ENCODE data around the gene PTPRB. TPM values are rescaled to one million over a fixed set of nuclear protein-coding genes. Genes with fewer than 3 reads are reported as not detected.

PTPRB gene
- total and polyA plus RNA-seq, 5 donors from 2014 or later, result not detected

- no peaks in the 10 kb centered on the region for H3K27me3 Mint-ChIP-seq
Observed at GRCh38 chr12:70652451-70652850, 15.2 kb upstream of the PTPRB start.

GRCh38 chr12:70648831-70649230, 11.6 kb upstream of the PTPRB start:
- no peak for ATAC-seq (ENCODE audit: low read depth in 2 of 2)
- DNase-seq, result no peak
- Mint-ChIP-seq H3K4me1 (peaks cover 0 to 13% (median 3%) of the 10 kb centered on the region in 4 donors), H3K36me3 (no peaks in the 10 kb centered on the region), H3K4me3 (no peak overlapping the region), H3K27me3 (peaks cover 4% of the 10 kb centered on the region), H3K27ac (no peak overlapping the region), H3K9me3 (peaks cover 0 to 2% (median 0%) of the 10 kb centered on the region in 7 donors)
- no peak overlapping the region for H3K27ac ChIP-seq (ENCODE audit: insufficient read depth, low read length, poor library complexity, severe bottlenecking)
- H3K4me1 ChIP-seq (ENCODE audit: control insufficient read depth, insufficient read depth, low read length, poor library complexity, severe bottlenecking), result no peaks in the 10 kb centered on the region
- no peaks in the 10 kb centered on the region for H3K9me3 ChIP-seq (ENCODE audit: control insufficient read depth in 2 of 2, low read length in 2 of 2)
- no peak overlapping the region for H3K4me3 ChIP-seq (ENCODE audit: low read depth, low read length)
- H3K36me3 ChIP-seq (ENCODE audit: control insufficient read depth, insufficient read depth, low read length), result no peaks in the 10 kb centered on the region
- no peaks in the 10 kb centered on the region for H3K27me3 ChIP-seq (ENCODE audit: control insufficient read depth, insufficient read depth, low read length)

More at GRCh38 chr12:70652451-70652850, 15.2 kb upstream of the PTPRB start:
- no peak overlapping the region for H3K4me3 Mint-ChIP-seq
- Histone ChIP-seq H3K27ac (ENCODE audit: insufficient read depth, low read length, poor library complexity, severe bottlenecking) (no peak overlapping the region), H3K36me3 (ENCODE audit: control insufficient read depth, insufficient read depth, low read length) (no peaks in the 10 kb centered on the region), H3K4me3 (ENCODE audit: low read depth, low read length) (no peak overlapping the region), H3K27me3 (ENCODE audit: control insufficient read depth, insufficient read depth, low read length) (no peaks in the 10 kb centered on the region), H3K9me3 (ENCODE audit: control insufficient read depth in 2 of 2, low read length in 2 of 2) (no peaks in the 10 kb centered on the region), H3K4me1 (ENCODE audit: control insufficient read depth, insufficient read depth, low read length, poor library complexity, severe bottlenecking) (no peaks in the 10 kb centered on the region)
- H3K27ac Mint-ChIP-seq, result no peak overlapping the region
- peaks cover 0 to 2% (median 0%) of the 10 kb centered on the region in 7 donors for H3K9me3 Mint-ChIP-seq
- H3K4me1 Mint-ChIP-seq, result no peaks in the 10 kb centered on the region
- H3K36me3 Mint-ChIP-seq, result no peaks in the 10 kb centered on the region
- DNase-seq (no peak), ATAC-seq (ENCODE audit: low read depth in 2 of 2) (no peak)

- no peak overlapping the region for H3K27ac Mint-ChIP-seq
- H3K9me3 ChIP-seq (ENCODE audit: control insufficient read depth in 2 of 2, low read length in 2 of 2), result no peaks in the 10 kb centered on the region
- H3K4me1 Mint-ChIP-seq, result peaks cover 0 to 13% (median 3%) of the 10 kb centered on the region in 4 donors
- no peaks in the 10 kb centered on the region for H3K36me3 ChIP-seq (ENCODE audit: control insufficient read depth, insufficient read depth, low read length)
- no peaks in the 10 kb centered on the region for H3K27me3 ChIP-seq (ENCODE audit: control insufficient read depth, insufficient read depth, low read length)
- no peak for ATAC-seq (ENCODE audit: low read depth in 2 of 2)
- no peak for DNase-seq
- peaks cover 0 to 2% (median 0%) of the 10 kb centered on the region in 7 donors for H3K9me3 Mint-ChIP-seq
- H3K27me3 Mint-ChIP-seq, result peaks cover 5% of the 10 kb centered on the region
- no peak overlapping the region for H3K4me3 Mint-ChIP-seq
- H3K4me3 ChIP-seq (ENCODE audit: low read depth, low read length), result no peak overlapping the region
- no peaks in the 10 kb centered on the region for H3K4me1 ChIP-seq (ENCODE audit: control insufficient read depth, insufficient read depth, low read length, poor library complexity, severe bottlenecking)
- H3K27ac ChIP-seq (ENCODE audit: insufficient read depth, low read length, poor library complexity, severe bottlenecking), result no peak overlapping the region
- no peaks in the 10 kb centered on the region for H3K36me3 Mint-ChIP-seq
Observed at GRCh38 chr12:70648191-70648590, 11.0 kb upstream of the PTPRB start.

- Mint-ChIP-seq H3K4me3 (no peak overlapping the region), H3K27me3 (peaks cover 5% of the 10 kb centered on the region), H3K9me3 (no peaks in the 10 kb centered on the region), H3K27ac (no peak overlapping the region), H3K36me3 (no peaks in the 10 kb centered on the region), H3K4me1 (peaks cover 0 to 13% (median 3%) of the 10 kb centered on the region in 4 donors)
- Histone ChIP-seq H3K27me3 (ENCODE audit: control insufficient read depth, insufficient read depth, low read length) (no peaks in the 10 kb centered on the region), H3K9me3 (ENCODE audit: control insufficient read depth in 2 of 2, low read length in 2 of 2) (no peaks in the 10 kb centered on the region), H3K4me3 (ENCODE audit: low read depth, low read length) (no peak overlapping the region), H3K36me3 (ENCODE audit: control insufficient read depth, insufficient read depth, low read length) (no peaks in the 10 kb centered on the region), H3K27ac (ENCODE audit: insufficient read depth, low read length, poor library complexity, severe bottlenecking) (no peak overlapping the region), H3K4me1 (ENCODE audit: control insufficient read depth, insufficient read depth, low read length, poor library complexity, severe bottlenecking) (no peaks in the 10 kb centered on the region)
- ATAC-seq (ENCODE audit: low read depth in 2 of 2) (no peak), DNase-seq (no peak)
Observed at GRCh38 chr12:70646850-70647249, 9.6 kb upstream of the PTPRB start.

- Histone ChIP-seq H3K4me1 (ENCODE audit: control insufficient read depth, insufficient read depth, low read length, poor library complexity, severe bottlenecking) (no peaks in the 10 kb centered on the region), H3K27me3 (ENCODE audit: control insufficient read depth, insufficient read depth, low read length) (no peaks in the 10 kb centered on the region), H3K27ac (ENCODE audit: insufficient read depth, low read length, poor library complexity, severe bottlenecking) (no peak overlapping the region), H3K4me3 (ENCODE audit: low read depth, low read length) (no peak overlapping the region), H3K9me3 (ENCODE audit: control insufficient read depth in 2 of 2, low read length in 2 of 2) (no peaks in the 10 kb centered on the region), H3K36me3 (ENCODE audit: control insufficient read depth, insufficient read depth, low read length) (no peaks in the 10 kb centered on the region)
- Mint-ChIP-seq H3K4me1 (peaks cover 0 to 13% (median 3%) of the 10 kb centered on the region in 4 donors), H3K4me3 (peak overlapping the region in 1 of 4 donors; percentile 59), H3K27me3 (peaks cover 5% of the 10 kb centered on the region), H3K27ac (no peak overlapping the region), H3K9me3 (no peaks in the 10 kb centered on the region), H3K36me3 (no peaks in the 10 kb centered on the region)
- ATAC-seq (ENCODE audit: low read depth in 2 of 2), result peak; percentile 56 to 78
- peak in 1 of 3 donors; percentile 51 for DNase-seq
Observed at GRCh38 chr12:70645494-70646317, 8.5 kb upstream of the PTPRB start.

- H3K27me3 ChIP-seq (ENCODE audit: control insufficient read depth, insufficient read depth, low read length), result no peaks in the 10 kb centered on the region
Observed at GRCh38 chr12:70644861-70645260, 7.6 kb upstream of the PTPRB start.

GRCh38 chr12:70643939-70644338, 6.7 kb upstream of the PTPRB start:
- ATAC-seq (ENCODE audit: low read depth in 2 of 2), result no peak
- no peaks in the 10 kb centered on the region for H3K36me3 Mint-ChIP-seq

More at GRCh38 chr12:70644861-70645260, 7.6 kb upstream of the PTPRB start:
- no peak for ATAC-seq (ENCODE audit: low read depth in 2 of 2)
- no peak overlapping the region for H3K27ac ChIP-seq (ENCODE audit: insufficient read depth, low read length, poor library complexity, severe bottlenecking)
- H3K36me3 ChIP-seq (ENCODE audit: control insufficient read depth, insufficient read depth, low read length), result no peaks in the 10 kb centered on the region
- H3K4me3 ChIP-seq (ENCODE audit: low read depth, low read length), result no peak overlapping the region
- no peaks in the 10 kb centered on the region for H3K9me3 ChIP-seq (ENCODE audit: control insufficient read depth in 2 of 2, low read length in 2 of 2)
- peaks cover 0 to 13% (median 3%) of the 10 kb centered on the region in 4 donors for H3K4me1 Mint-ChIP-seq
- no peak for DNase-seq
- no peak overlapping the region for H3K27ac Mint-ChIP-seq
- H3K27me3 Mint-ChIP-seq, result peaks cover 5% of the 10 kb centered on the region
- no peak overlapping the region for H3K4me3 Mint-ChIP-seq
- H3K4me1 ChIP-seq (ENCODE audit: control insufficient read depth, insufficient read depth, low read length, poor library complexity, severe bottlenecking), result no peaks in the 10 kb centered on the region
- no peaks in the 10 kb centered on the region for H3K36me3 Mint-ChIP-seq
- no peaks in the 10 kb centered on the region for H3K9me3 Mint-ChIP-seq

GRCh38 chr12:70641691-70642090, 4.5 kb upstream of the PTPRB start:
- Mint-ChIP-seq H3K27me3 (peaks cover 10% of the 10 kb centered on the region), H3K9me3 (no peaks in the 10 kb centered on the region), H3K4me1 (peaks cover 0 to 13% (median 1%) of the 10 kb centered on the region in 4 donors), H3K27ac (no peak overlapping the region), H3K36me3 (no peaks in the 10 kb centered on the region), H3K4me3 (no peak overlapping the region)
- no peaks in the 10 kb centered on the region for H3K27me3 ChIP-seq (ENCODE audit: control insufficient read depth, insufficient read depth, low read length)
- no peaks in the 10 kb centered on the region for H3K36me3 ChIP-seq (ENCODE audit: control insufficient read depth, insufficient read depth, low read length)
- H3K4me3 ChIP-seq (ENCODE audit: low read depth, low read length), result no peak overlapping the region
- no peaks in the 10 kb centered on the region for H3K9me3 ChIP-seq (ENCODE audit: control insufficient read depth in 2 of 2, low read length in 2 of 2)
- H3K27ac ChIP-seq (ENCODE audit: insufficient read depth, low read length, poor library complexity, severe bottlenecking), result no peak overlapping the region
- no peak for ATAC-seq (ENCODE audit: low read depth in 2 of 2)
- DNase-seq, result no peak
- no peaks in the 10 kb centered on the region for H3K4me1 ChIP-seq (ENCODE audit: control insufficient read depth, insufficient read depth, low read length, poor library complexity, severe bottlenecking)

More at GRCh38 chr12:70643939-70644338, 6.7 kb upstream of the PTPRB start:
- no peak overlapping the region for H3K27ac Mint-ChIP-seq
- Histone ChIP-seq H3K36me3 (ENCODE audit: control insufficient read depth, insufficient read depth, low read length) (no peaks in the 10 kb centered on the region), H3K4me3 (ENCODE audit: low read depth, low read length) (no peak overlapping the region), H3K4me1 (ENCODE audit: control insufficient read depth, insufficient read depth, low read length, poor library complexity, severe bottlenecking) (no peaks in the 10 kb centered on the region), H3K27ac (ENCODE audit: insufficient read depth, low read length, poor library complexity, severe bottlenecking) (no peak overlapping the region), H3K27me3 (ENCODE audit: control insufficient read depth, insufficient read depth, low read length) (no peaks in the 10 kb centered on the region), H3K9me3 (ENCODE audit: control insufficient read depth in 2 of 2, low read length in 2 of 2) (no peaks in the 10 kb centered on the region)
- peaks cover 0 to 13% (median 3%) of the 10 kb centered on the region in 4 donors for H3K4me1 Mint-ChIP-seq
- H3K4me3 Mint-ChIP-seq, result no peak overlapping the region
- H3K9me3 Mint-ChIP-seq, result no peaks in the 10 kb centered on the region
- no peak for DNase-seq
- H3K27me3 Mint-ChIP-seq, result peaks cover 5% of the 10 kb centered on the region
